HL-60 (cell line): Measurements from ENCODE around the gene CT83.

Experiments used
- DNase-seq, 2 experiments: peaks; one replicate each; pipeline ENCODE4 v3.0.0-alpha.2; 2010 to 2020; ENCODE audit warnings: low read depth in 1 of 2, low spot score in 1 of 2
- H3K27ac ChIP-seq: fragments of 250-450 bp; sonication (Bioruptor Pico); replicated peaks from 2 replicates; pipeline ENCODE4 v1.5.1; 2020; ENCODE audit warnings: mild to moderate bottlenecking, moderate library complexity
- H3K27me3 ChIP-seq: fragments of 250-450 bp; sonication (Bioruptor Pico); 2 replicates; pipeline ENCODE4 v1.5.1; 2021; ENCODE audit warnings: mild to moderate bottlenecking, moderate library complexity; ENCODE audit not compliant: insufficient read depth, poor library complexity, severe bottlenecking
- H3K4me3 ChIP-seq: replicated peaks from 2 replicates; pipeline ENCODE4 v1.5.1; 2011; ENCODE audit warnings: mild to moderate bottlenecking, control low read depth, low read length; ENCODE audit not compliant: insufficient read depth
- GABPA ChIP-seq: IDR thresholded peaks from 2 replicates; pipeline ENCODE4 v1.6.1; 2012; ENCODE audit warnings: low read depth
- POLR2AphosphoS5 ChIP-seq: IDR thresholded peaks from 2 replicates; pipeline ENCODE4 v1.6.1; 2012; ENCODE audit warnings: low read depth
- REST ChIP-seq: IDR thresholded peaks from 2 replicates; pipeline ENCODE4 v1.6.1; 2012; ENCODE audit warnings: low read depth; ENCODE audit not compliant: insufficient replicate concordance
- SPI1 ChIP-seq: IDR thresholded peaks from 2 replicates; pipeline ENCODE4 v1.6.1; 2012; ENCODE audit warnings: low read depth, mild to moderate bottlenecking, borderline replicate concordance
- TF ChIP-seq, protein P1 (sequence below): IDR thresholded peaks from one replicate; pipeline ENCODE4 v1.5.1; 2011; ENCODE audit warnings: low read length, control low read depth, inconsistent platforms; ENCODE audit not compliant: insufficient read depth

The CT83 gene

DNA sequence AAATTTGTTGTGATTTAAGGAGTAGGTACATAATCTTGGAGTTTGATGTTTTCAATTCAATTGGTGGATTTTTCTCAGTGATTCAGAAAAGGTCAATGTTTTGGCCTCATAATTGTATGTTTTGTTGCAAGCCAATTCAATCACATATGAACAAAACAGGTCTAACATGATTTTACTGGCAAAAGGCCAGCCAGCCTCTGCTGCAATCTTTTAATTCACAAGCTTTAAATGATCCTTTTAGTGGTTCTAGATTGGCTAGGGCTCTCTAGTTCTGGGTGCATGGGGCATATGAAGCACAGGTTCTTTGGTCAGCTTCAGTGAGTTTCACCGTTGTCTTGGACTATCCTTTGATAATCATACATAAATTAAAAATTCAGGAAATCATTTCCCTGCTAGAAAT lies 45.6 kb downstream of the CT83 start:
- Histone ChIP-seq H3K4me3 (no peak overlapping the region), H3K27me3 (no peaks in the 10 kb centered on the region), H3K27ac (no peak overlapping the region)
- DNase-seq: no peak
- TF ChIP-seq, protein P1, sequence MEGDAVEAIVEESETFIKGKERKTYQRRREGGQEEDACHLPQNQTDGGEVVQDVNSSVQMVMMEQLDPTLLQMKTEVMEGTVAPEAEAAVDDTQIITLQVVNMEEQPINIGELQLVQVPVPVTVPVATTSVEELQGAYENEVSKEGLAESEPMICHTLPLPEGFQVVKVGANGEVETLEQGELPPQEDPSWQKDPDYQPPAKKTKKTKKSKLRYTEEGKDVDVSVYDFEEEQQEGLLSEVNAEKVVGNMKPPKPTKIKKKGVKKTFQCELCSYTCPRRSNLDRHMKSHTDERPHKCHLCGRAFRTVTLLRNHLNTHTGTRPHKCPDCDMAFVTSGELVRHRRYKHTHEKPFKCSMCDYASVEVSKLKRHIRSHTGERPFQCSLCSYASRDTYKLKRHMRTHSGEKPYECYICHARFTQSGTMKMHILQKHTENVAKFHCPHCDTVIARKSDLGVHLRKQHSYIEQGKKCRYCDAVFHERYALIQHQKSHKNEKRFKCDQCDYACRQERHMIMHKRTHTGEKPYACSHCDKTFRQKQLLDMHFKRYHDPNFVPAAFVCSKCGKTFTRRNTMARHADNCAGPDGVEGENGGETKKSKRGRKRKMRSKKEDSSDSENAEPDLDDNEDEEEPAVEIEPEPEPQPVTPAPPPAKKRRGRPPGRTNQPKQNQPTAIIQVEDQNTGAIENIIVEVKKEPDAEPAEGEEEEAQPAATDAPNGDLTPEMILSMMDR: no peak
- TF ChIP-seq GABPA: no peak
- TF ChIP-seq REST: no peak
- TF ChIP-seq POLR2AphosphoS5: no peak
- TF ChIP-seq SPI1: no peak

DNA sequence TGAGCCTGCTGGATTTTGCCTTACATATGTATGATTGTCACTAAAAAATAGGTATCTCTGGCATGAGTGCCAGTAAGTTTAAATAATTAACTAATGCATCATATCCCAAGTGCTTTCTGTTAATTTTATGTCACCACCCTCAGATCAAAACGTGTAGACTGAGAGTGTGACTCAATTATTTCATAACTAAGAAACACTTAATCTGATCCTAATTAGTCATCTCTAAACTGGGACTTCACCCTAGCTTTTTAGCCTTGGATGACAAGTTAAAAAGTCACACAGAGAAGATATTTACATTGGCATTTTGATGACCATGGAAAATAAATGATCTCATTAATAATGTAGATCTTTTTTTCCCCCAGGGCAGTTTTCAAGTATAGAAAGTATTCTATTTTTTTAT lies 49.5 kb downstream of the CT83 start:
- no peak overlapping the region for H3K27ac ChIP-seq
- TF ChIP-seq POLR2AphosphoS5: no peak
- no peak overlapping the region for H3K4me3 ChIP-seq
- H3K27me3 ChIP-seq: no peaks in the 10 kb centered on the region
- no peak for DNase-seq
